Osteoblast (primary cell): ENCODE measurements around the gene GNAL. TPM values are rescaled to one million over a fixed set of nuclear protein-coding genes. Genes with fewer than 3 reads are reported as not detected.

ENCODE experiments used
- DNase-seq: peaks from one replicate; pipeline ENCODE4 v3.0.0; 2011; ENCODE audit warnings: low spot score, mixed read lengths; ENCODE audit not compliant: insufficient read length; ENCODE audit errors: missing footprints
- H2AFZ ChIP-seq: 2 replicates; pipeline ENCODE4 v1.6.0; 2011; ENCODE audit warnings: mild to moderate bottlenecking, low read length
- H3K27ac ChIP-seq: 2 replicates; pipeline ENCODE4 v1.5.1; 2011; ENCODE audit warnings: mild to moderate bottlenecking, low read depth, low read length, moderate library complexity
- H3K27me3 ChIP-seq: 2 replicates; pipeline ENCODE4 v1.6.0; 2012; ENCODE audit warnings: mild to moderate bottlenecking, control low read depth, inconsistent platforms, low read length, moderate library complexity; ENCODE audit not compliant: insufficient read depth
- H3K36me3 ChIP-seq: 2 replicates; pipeline ENCODE4 v1.5.1; 2011; ENCODE audit warnings: mild to moderate bottlenecking, low read length, control low read depth, moderate library complexity; ENCODE audit not compliant: insufficient read depth
- H3K4me1 ChIP-seq: 2 replicates; pipeline ENCODE4 v1.5.1; 2011; ENCODE audit warnings: mild to moderate bottlenecking, low read length, control low read depth, moderate library complexity; ENCODE audit not compliant: insufficient read depth
- H3K4me2 ChIP-seq: 2 replicates; pipeline ENCODE4 v1.6.0; 2011; ENCODE audit warnings: mild to moderate bottlenecking, low read length; ENCODE audit not compliant: insufficient read depth
- H3K4me3 ChIP-seq: fragments of 200-600 bp; sonication (generic); 3 replicates; pipeline ENCODE4 v1.5.1; 2012; ENCODE audit warnings: mild to moderate bottlenecking, low read length, inconsistent platforms; ENCODE audit not compliant: insufficient read depth
- H3K79me2 ChIP-seq: 2 replicates; pipeline ENCODE4 v1.6.0; 2012; ENCODE audit warnings: mild to moderate bottlenecking, low read length, control low read depth, inconsistent platforms; ENCODE audit not compliant: insufficient read depth
- H3K9me3 ChIP-seq: 2 replicates; pipeline ENCODE4 v1.5.1; 2011; ENCODE audit warnings: low read depth, low read length, control low read depth
- H4K20me1 ChIP-seq: 2 replicates; pipeline ENCODE4 v1.6.0; 2012; ENCODE audit warnings: mild to moderate bottlenecking, low read length, control low read depth; ENCODE audit not compliant: insufficient read depth
- total RNA-seq: library from RNA; depleted of rRNA; stranded (reverse); fragments of >200 nt; gene quantifications from 2 replicates; pipeline ENCODE4 v1.2.3, GENCODE V29; 2012
- TF ChIP-seq, protein P1 (sequence below): IDR thresholded peaks from 2 replicates; pipeline ENCODE4 v1.5.1; 2011; ENCODE audit warnings: mild to moderate bottlenecking, low read depth, low read length, moderate library complexity; ENCODE audit errors: extremely low read depth

The GNAL gene
- total RNA-seq, 1 donor, result 0.72 TPM

DNA sequence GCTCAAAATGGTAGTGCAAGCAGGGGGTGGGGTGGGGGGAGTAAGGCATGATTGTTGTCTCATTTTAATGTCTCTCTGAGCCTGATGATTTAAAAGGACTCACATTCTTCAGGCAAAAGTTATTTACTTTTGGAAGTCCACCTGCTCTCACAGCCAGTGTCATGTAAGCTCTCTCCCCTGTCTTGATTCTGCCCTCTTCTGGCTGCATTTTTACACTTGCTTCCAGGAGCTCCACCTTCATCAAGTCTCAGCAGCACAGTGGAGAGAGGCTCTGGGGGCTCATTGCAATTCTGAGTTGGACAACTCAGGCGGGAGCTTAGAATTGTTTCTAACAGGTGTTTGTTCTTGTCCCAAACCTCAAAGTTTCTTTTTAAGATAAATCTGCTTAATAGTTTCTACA is 39.2 kb downstream of the GNAL start:
- no peak for DNase-seq

DNA sequence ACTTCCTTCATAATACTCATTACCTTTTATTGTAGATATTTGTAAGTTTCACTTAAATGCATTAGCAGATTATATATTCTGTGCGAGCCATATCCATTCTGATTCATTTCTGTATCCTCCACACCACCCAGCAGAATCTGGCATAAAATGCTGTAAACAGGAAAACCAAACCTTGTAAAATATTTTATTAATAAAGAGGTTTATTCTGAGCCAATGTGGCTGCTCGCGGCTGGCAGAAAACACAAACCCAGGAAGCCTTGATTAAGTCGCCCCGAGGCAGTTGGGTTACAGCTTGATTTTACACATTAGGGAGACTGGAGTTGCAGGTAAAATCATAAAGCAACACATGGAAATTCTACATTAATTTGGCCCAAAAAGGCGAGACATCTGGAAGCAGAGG is 40.5 kb downstream of the GNAL start:
- H3K36me3 ChIP-seq, result no peaks in the 10 kb centered on the region
- DNase-seq, result no peak
- TF ChIP-seq, protein P1, sequence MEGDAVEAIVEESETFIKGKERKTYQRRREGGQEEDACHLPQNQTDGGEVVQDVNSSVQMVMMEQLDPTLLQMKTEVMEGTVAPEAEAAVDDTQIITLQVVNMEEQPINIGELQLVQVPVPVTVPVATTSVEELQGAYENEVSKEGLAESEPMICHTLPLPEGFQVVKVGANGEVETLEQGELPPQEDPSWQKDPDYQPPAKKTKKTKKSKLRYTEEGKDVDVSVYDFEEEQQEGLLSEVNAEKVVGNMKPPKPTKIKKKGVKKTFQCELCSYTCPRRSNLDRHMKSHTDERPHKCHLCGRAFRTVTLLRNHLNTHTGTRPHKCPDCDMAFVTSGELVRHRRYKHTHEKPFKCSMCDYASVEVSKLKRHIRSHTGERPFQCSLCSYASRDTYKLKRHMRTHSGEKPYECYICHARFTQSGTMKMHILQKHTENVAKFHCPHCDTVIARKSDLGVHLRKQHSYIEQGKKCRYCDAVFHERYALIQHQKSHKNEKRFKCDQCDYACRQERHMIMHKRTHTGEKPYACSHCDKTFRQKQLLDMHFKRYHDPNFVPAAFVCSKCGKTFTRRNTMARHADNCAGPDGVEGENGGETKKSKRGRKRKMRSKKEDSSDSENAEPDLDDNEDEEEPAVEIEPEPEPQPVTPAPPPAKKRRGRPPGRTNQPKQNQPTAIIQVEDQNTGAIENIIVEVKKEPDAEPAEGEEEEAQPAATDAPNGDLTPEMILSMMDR, result no peak
- H2AFZ ChIP-seq, result no peak overlapping the region
- no peak overlapping the region for H3K4me3 ChIP-seq
- peaks cover 18% of the 10 kb centered on the region for H3K27me3 ChIP-seq
- H3K27ac ChIP-seq, result no peak overlapping the region
- no peaks in the 10 kb centered on the region for H4K20me1 ChIP-seq
- no peaks in the 10 kb centered on the region for H3K9me3 ChIP-seq
- H3K4me2 ChIP-seq, result no peak overlapping the region
- no peaks in the 10 kb centered on the region for H3K4me1 ChIP-seq
- no peaks in the 10 kb centered on the region for H3K79me2 ChIP-seq

More for the DNA sequence above, 39.2 kb downstream of the GNAL start:
- H2AFZ ChIP-seq, result no peak overlapping the region
- H3K4me1 ChIP-seq, result no peaks in the 10 kb centered on the region
- no peaks in the 10 kb centered on the region for H3K79me2 ChIP-seq
- H4K20me1 ChIP-seq, result no peaks in the 10 kb centered on the region
- TF ChIP-seq, protein P1, result peak; percentile 21
- H3K9me3 ChIP-seq, result no peaks in the 10 kb centered on the region
- peaks cover 18% of the 10 kb centered on the region for H3K27me3 ChIP-seq
- no peak overlapping the region for H3K4me3 ChIP-seq
- H3K4me2 ChIP-seq, result no peak overlapping the region
- H3K27ac ChIP-seq, result no peak overlapping the region
- no peaks in the 10 kb centered on the region for H3K36me3 ChIP-seq

DNA sequence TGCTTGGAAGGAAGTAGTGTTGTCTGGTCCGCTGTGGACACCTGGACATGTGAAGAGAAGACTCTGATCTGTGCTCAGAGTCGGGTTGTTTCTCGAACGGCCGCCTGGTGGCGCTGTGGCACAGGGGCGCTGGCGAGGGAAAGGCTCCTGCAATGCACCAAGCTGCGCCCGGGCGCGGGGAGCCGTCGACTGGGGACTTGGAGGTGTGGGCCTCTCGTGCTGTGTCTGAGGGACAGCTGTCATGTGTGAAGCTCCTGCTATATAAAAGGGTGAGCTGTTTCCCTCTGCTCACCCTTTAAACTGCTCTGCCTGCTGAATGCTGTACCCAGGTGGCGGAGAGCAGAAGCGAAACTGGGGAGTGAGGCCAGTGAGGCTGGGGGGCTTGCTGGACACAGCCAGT is 44.0 kb downstream of the GNAL start:
- no peaks in the 10 kb centered on the region for H3K79me2 ChIP-seq
- TF ChIP-seq, protein P1, result peak; percentile 84
- H3K4me3 ChIP-seq, result peak overlapping the region; percentile 64
- H3K4me1 ChIP-seq, result no peaks in the 10 kb centered on the region
- no peaks in the 10 kb centered on the region for H4K20me1 ChIP-seq
- H2AFZ ChIP-seq, result peak overlapping the region; percentile 90
- H3K27me3 ChIP-seq, result peaks cover 20% of the 10 kb centered on the region
- H3K4me2 ChIP-seq, result peak overlapping the region; percentile 83
- DNase-seq, result peak; percentile 93
- H3K36me3 ChIP-seq, result no peaks in the 10 kb centered on the region
- no peaks in the 10 kb centered on the region for H3K9me3 ChIP-seq
- H3K27ac ChIP-seq, result no peak overlapping the region

DNA sequence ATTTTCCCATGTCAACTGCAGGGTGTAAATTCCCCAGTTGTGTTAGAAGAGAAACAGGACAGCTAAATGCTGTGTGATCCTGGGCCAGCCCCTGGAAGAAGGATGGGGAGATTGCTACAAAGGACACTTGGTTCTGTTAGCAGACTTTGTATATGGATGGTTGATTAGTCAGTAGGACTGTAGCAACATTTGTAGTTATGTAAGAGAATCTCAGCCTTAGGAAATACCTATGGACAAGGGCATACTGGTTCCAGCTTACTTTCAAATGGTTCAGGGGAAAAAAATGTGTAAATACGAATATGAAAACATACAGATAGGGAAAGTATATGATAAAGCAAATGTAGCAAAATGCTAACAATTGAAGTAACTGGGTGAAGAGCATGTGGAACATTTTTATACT is 47.6 kb downstream of the GNAL start:
- H3K9me3 ChIP-seq, result no peaks in the 10 kb centered on the region
- TF ChIP-seq, protein P1, result no peak
- no peak overlapping the region for H3K27ac ChIP-seq
- H3K4me1 ChIP-seq, result no peaks in the 10 kb centered on the region
- H2AFZ ChIP-seq, result no peak overlapping the region
- no peaks in the 10 kb centered on the region for H4K20me1 ChIP-seq
- no peaks in the 10 kb centered on the region for H3K79me2 ChIP-seq
- peaks cover 9% of the 10 kb centered on the region for H3K27me3 ChIP-seq
- H3K4me2 ChIP-seq, result no peak overlapping the region
- H3K4me3 ChIP-seq, result no peak overlapping the region
- no peaks in the 10 kb centered on the region for H3K36me3 ChIP-seq
- no peak for DNase-seq
